ENCODE data around the gene CARMIL1.
A peak's percentile ranks its signal among the peaks of the same experiment; 100 is the strongest.

CARMIL1 gene

GRCh38 chr6:25414168-25414567 is 135.0 kb downstream of the CARMIL1 start:
- H3K4me3 Mint-ChIP-seq, result no peak overlapping the region
- H3K9me3 Mint-ChIP-seq, result no peaks in the 10 kb centered on the region
- H3K4me1 Mint-ChIP-seq, result peaks cover 40% of the 10 kb centered on the region
- no peak for DNase-seq
- CTCF ChIA-PET, result interaction anchor here (1.0 kb wide), 1 partner anchor 76 kb away, joined by 3 read pairs; no protein-coding TSS in a partner anchor
- no peaks in the 10 kb centered on the region for H3K27me3 Mint-ChIP-seq
- H3K27ac Mint-ChIP-seq, result no peak overlapping the region
- H3K36me3 Mint-ChIP-seq, result no peaks in the 10 kb centered on the region

- CTCF ChIA-PET, result interaction anchor here (1.0 kb wide), 1 partner anchor 75 kb away, joined by 3 read pairs; no protein-coding TSS in a partner anchor
- Mint-ChIP-seq H3K27ac (no peak overlapping the region), H3K27me3 (no peaks in the 10 kb centered on the region), H3K9me3 (no peaks in the 10 kb centered on the region), H3K4me3 (no peak overlapping the region), H3K4me1 (peaks cover 36% of the 10 kb centered on the region), H3K36me3 (no peaks in the 10 kb centered on the region)
- no peak for DNase-seq
Measured at GRCh38 chr6:25414755-25415154, 135.6 kb downstream of the CARMIL1 start.

GRCh38 chr6:25415274-25415673 is 136.1 kb downstream of the CARMIL1 start:
- no peak overlapping the region for H3K27ac Mint-ChIP-seq
- CTCF ChIA-PET, result no interaction called here
- H3K27me3 Mint-ChIP-seq, result no peaks in the 10 kb centered on the region
- no peak for DNase-seq
- no peak overlapping the region for H3K4me3 Mint-ChIP-seq
- H3K9me3 Mint-ChIP-seq, result no peaks in the 10 kb centered on the region
- H3K36me3 Mint-ChIP-seq, result no peaks in the 10 kb centered on the region
- peaks cover 31% of the 10 kb centered on the region for H3K4me1 Mint-ChIP-seq

GRCh38 chr6:25415701-25416100 is 136.5 kb downstream of the CARMIL1 start:
- Mint-ChIP-seq H3K36me3 (no peaks in the 10 kb centered on the region), H3K9me3 (no peaks in the 10 kb centered on the region), H3K27me3 (no peaks in the 10 kb centered on the region), H3K4me3 (no peak overlapping the region), H3K27ac (peak overlapping the region; percentile 68), H3K4me1 (peaks cover 29% of the 10 kb centered on the region)
- CTCF ChIA-PET, result no interaction called here
- no peak for DNase-seq

GRCh38 chr6:25417046-25417605 is 138.0 kb downstream of the CARMIL1 start:
- H3K27me3 Mint-ChIP-seq, result no peaks in the 10 kb centered on the region
- no peak for DNase-seq
- H3K4me1 Mint-ChIP-seq, result peaks cover 19% of the 10 kb centered on the region
- no peak overlapping the region for H3K27ac Mint-ChIP-seq
- no peaks in the 10 kb centered on the region for H3K36me3 Mint-ChIP-seq
- no peak overlapping the region for H3K4me3 Mint-ChIP-seq
- CTCF ChIA-PET, result no interaction called here
- no peaks in the 10 kb centered on the region for H3K9me3 Mint-ChIP-seq

GRCh38 chr6:25418454-25419052 is 139.4 kb downstream of the CARMIL1 start:
- CTCF ChIA-PET, result no interaction called here
- Mint-ChIP-seq H3K4me1 (peaks cover 9% of the 10 kb centered on the region), H3K4me3 (no peak overlapping the region), H3K36me3 (no peaks in the 10 kb centered on the region), H3K27me3 (no peaks in the 10 kb centered on the region), H3K9me3 (no peaks in the 10 kb centered on the region), H3K27ac (no peak overlapping the region)
- no peak for DNase-seq

- no peaks in the 10 kb centered on the region for H3K36me3 Mint-ChIP-seq
- no peak overlapping the region for H3K4me3 Mint-ChIP-seq
- no peaks in the 10 kb centered on the region for H3K4me1 Mint-ChIP-seq
- no peaks in the 10 kb centered on the region for H3K9me3 Mint-ChIP-seq
- H3K27ac Mint-ChIP-seq, result no peak overlapping the region
- no peak for DNase-seq
- no peaks in the 10 kb centered on the region for H3K27me3 Mint-ChIP-seq
- CTCF ChIA-PET, result no interaction called here
Measured at GRCh38 chr6:25419879-25420278, 140.7 kb downstream of the CARMIL1 start.

GRCh38 chr6:25423358-25423757 is 144.2 kb downstream of the CARMIL1 start:
- H3K36me3 Mint-ChIP-seq, result no peaks in the 10 kb centered on the region
- H3K4me3 Mint-ChIP-seq, result no peak overlapping the region
- CTCF ChIA-PET, result interaction anchor here (0.8 kb wide), 1 partner anchor 12 kb away, joined by 3 read pairs; no protein-coding TSS in a partner anchor
- no peak for DNase-seq
- no peaks in the 10 kb centered on the region for H3K9me3 Mint-ChIP-seq
- H3K4me1 Mint-ChIP-seq, result no peaks in the 10 kb centered on the region
- H3K27ac Mint-ChIP-seq, result no peak overlapping the region
- H3K27me3 Mint-ChIP-seq, result no peaks in the 10 kb centered on the region

GRCh38 chr6:25424303-25424702 is 145.1 kb downstream of the CARMIL1 start:
- CTCF ChIA-PET, result interaction anchor here (0.8 kb wide), 1 partner anchor 11 kb away, joined by 3 read pairs; no protein-coding TSS in a partner anchor
- no peak for DNase-seq
- Mint-ChIP-seq H3K27me3 (no peaks in the 10 kb centered on the region), H3K4me1 (no peaks in the 10 kb centered on the region), H3K36me3 (no peaks in the 10 kb centered on the region), H3K4me3 (no peak overlapping the region), H3K9me3 (no peaks in the 10 kb centered on the region), H3K27ac (no peak overlapping the region)

GRCh38 chr6:25427549-25427948 is 148.4 kb downstream of the CARMIL1 start:
- Mint-ChIP-seq H3K27ac (no peak overlapping the region), H3K9me3 (no peaks in the 10 kb centered on the region), H3K4me3 (no peak overlapping the region), H3K27me3 (no peaks in the 10 kb centered on the region), H3K36me3 (peaks cover 1% of the 10 kb centered on the region), H3K4me1 (no peaks in the 10 kb centered on the region)
- no peak for DNase-seq
- CTCF ChIA-PET, result interaction anchor here (2.2 kb wide), 1 partner anchor 10 kb away, joined by 5 read pairs; no protein-coding TSS in a partner anchor

GRCh38 chr6:25428758-25429317 is 149.7 kb downstream of the CARMIL1 start:
- CTCF ChIA-PET, result no interaction called here
- Mint-ChIP-seq H3K4me1 (no peaks in the 10 kb centered on the region), H3K9me3 (no peaks in the 10 kb centered on the region), H3K27me3 (no peaks in the 10 kb centered on the region), H3K36me3 (peaks cover 1% of the 10 kb centered on the region), H3K4me3 (no peak overlapping the region), H3K27ac (no peak overlapping the region)
- DNase-seq, result no peak

- DNase-seq, result no peak
- no peak overlapping the region for H3K27ac Mint-ChIP-seq
- no peaks in the 10 kb centered on the region for H3K27me3 Mint-ChIP-seq
- H3K36me3 Mint-ChIP-seq, result peaks cover 1% of the 10 kb centered on the region
- no peaks in the 10 kb centered on the region for H3K4me1 Mint-ChIP-seq
- no peaks in the 10 kb centered on the region for H3K9me3 Mint-ChIP-seq
- CTCF ChIA-PET, result no interaction called here
- no peak overlapping the region for H3K4me3 Mint-ChIP-seq
Measured at GRCh38 chr6:25431306-25431974, 152.3 kb downstream of the CARMIL1 start.

GRCh38 chr6:25431975-25432307 is 152.8 kb downstream of the CARMIL1 start:
- CTCF ChIA-PET, result no interaction called here
- Mint-ChIP-seq H3K4me3 (no peak overlapping the region), H3K9me3 (no peaks in the 10 kb centered on the region), H3K27ac (no peak overlapping the region), H3K4me1 (no peaks in the 10 kb centered on the region), H3K27me3 (no peaks in the 10 kb centered on the region), H3K36me3 (peaks cover 1% of the 10 kb centered on the region)
- DNase-seq, result no peak

GRCh38 chr6:25434921-25435320 is 155.7 kb downstream of the CARMIL1 start:
- Mint-ChIP-seq H3K27ac (no peak overlapping the region), H3K4me1 (no peaks in the 10 kb centered on the region), H3K4me3 (no peak overlapping the region), H3K36me3 (peaks cover 1% of the 10 kb centered on the region), H3K9me3 (no peaks in the 10 kb centered on the region), H3K27me3 (no peaks in the 10 kb centered on the region)
- DNase-seq, result no peak
- CTCF ChIA-PET, result interaction anchor here (0.7 kb wide), 1 partner anchor 11 kb away, joined by 3 read pairs; no protein-coding TSS in a partner anchor

Data from activated naive CD4-positive, alpha-beta T cell treated with anti-CD3 and anti-CD28 coated beads, Interleukin-2, amount 10 ng/mL, durations not matched to agents 7 days and 5 days (primary cell).